Endothelial cell of umbilical vein (primary cell): Measurements from ENCODE around the gene EXOC3L1. TPM values are rescaled to one million over a fixed set of nuclear protein-coding genes. Genes with fewer than 3 reads are reported as not detected.

Experiments used
- BruUV-seq: library from RNA; stranded (reverse); fragments of 400-500 nt; replicated peaks from 2 replicates; lab custom pipeline; 2021; lab: Mats Ljungman, UMichigan
- CTCF ChIA-PET: fragments of 300-600, 350-600 bp; sonication (Branson Sonifier 250); formaldehyde crosslinking; loops from one replicate; lab custom pipeline; 2021; ENCODE audit warnings: antibody characterized with exemption, inconsistent platforms; lab: Charles Lee
- POLR2A ChIA-PET: fragments of 300-600, 350-600 bp; sonication (Branson Sonifier 250); formaldehyde crosslinking; loops from one replicate; lab custom pipeline; 2021; ENCODE audit warnings: antibody characterized with exemption, inconsistent platforms; lab: Charles Lee
- DNase-seq: peaks from one replicate; pipeline ENCODE4 v3.0.0-alpha.2; 2011; ENCODE audit warnings: low read depth, low spot score
- FAIRE-seq: peaks from 2 replicates; lab custom pipeline; 2011; peaks lifted over from hg19 to GRCh38; lab: Jason Lieb, UNC
- H2AFZ ChIP-seq: 2 replicates; pipeline ENCODE4 v1.6.0; 2012; ENCODE audit warnings: low read depth, low read length, control low read depth, inconsistent platforms
- H3K27ac ChIP-seq: 2 replicates; pipeline ENCODE4 v1.5.1; 2011; ENCODE audit warnings: low read depth, mild to moderate bottlenecking, control low read depth, low read length, moderate library complexity; ENCODE audit not compliant: insufficient read depth
- H3K27me3 ChIP-seq, 2 experiments: 2 replicates each; pipeline versions ENCODE4 v1.6.0 to v1.6.1; 2011; ENCODE audit warnings: low read length in 2 of 2, mixed read lengths in 1 of 2; ENCODE audit not compliant: control insufficient read depth in 2 of 2, insufficient read depth in 2 of 2
- H3K36me3 ChIP-seq, 2 experiments: 2 replicates in 1 of 2; 3 replicates in 1 of 2; pipeline ENCODE4 v1.5.1; 2011; ENCODE audit warnings: low read length in 2 of 2, mild to moderate bottlenecking in 1 of 2, moderate library complexity in 1 of 2; ENCODE audit not compliant: control insufficient read depth in 2 of 2, insufficient read depth in 2 of 2; ENCODE audit errors: extremely low read depth in 1 of 2
- H3K4me1 ChIP-seq: 3 replicates; pipeline ENCODE4 v1.5.1; 2011; ENCODE audit warnings: mild to moderate bottlenecking, low read length; ENCODE audit not compliant: control insufficient read depth, insufficient read depth; ENCODE audit errors: extremely low read depth
- H3K4me2 ChIP-seq: 2 replicates; pipeline ENCODE4 v1.6.1; 2011; ENCODE audit warnings: low read length, control low read depth, mixed read lengths; ENCODE audit not compliant: insufficient read depth
- H3K4me3 ChIP-seq, 3 experiments: fragments of 200-600 bp in 1 of 3; sonication (generic), shearing (Covaris generic) in 1 of 3; replicated peaks in 1 of 3; 2 replicates each; pipeline ENCODE4 v1.5.1; 2011 to 2016; ENCODE audit warnings: control low read depth in 3 of 3, low read length in 3 of 3, mild to moderate bottlenecking in 2 of 3, inconsistent platforms in 1 of 3, low read depth in 1 of 3, moderate library complexity in 1 of 3; ENCODE audit not compliant: insufficient read depth in 1 of 3
- H3K79me2 ChIP-seq: 2 replicates; pipeline ENCODE4 v1.6.0; 2012; ENCODE audit warnings: low read length, inconsistent platforms; ENCODE audit not compliant: control insufficient read depth, insufficient read depth
- H3K9ac ChIP-seq: replicated peaks from 2 replicates; pipeline ENCODE3; 2011; ENCODE audit warnings: low read length, control low read depth; ENCODE audit not compliant: insufficient read depth; ENCODE audit errors: extremely low read depth
- H3K9me1 ChIP-seq: replicated peaks from 3 replicates; pipeline ENCODE4 v1.6.0; 2011; ENCODE audit warnings: mild to moderate bottlenecking, low read length; ENCODE audit not compliant: control insufficient read depth, insufficient read depth; ENCODE audit errors: extremely low read depth
- H3K9me3 ChIP-seq: replicated peaks from 2 replicates; pipeline ENCODE4 v1.5.1; 2012; ENCODE audit warnings: low read length, inconsistent platforms; ENCODE audit not compliant: control insufficient read depth, insufficient read depth
- H4K20me1 ChIP-seq: replicated peaks from 2 replicates; pipeline ENCODE3; 2011; ENCODE audit warnings: mild to moderate bottlenecking, low read length; ENCODE audit not compliant: control insufficient read depth, insufficient read depth; ENCODE audit errors: extremely low read depth
- EZH2 ChIP-seq: IDR thresholded peaks from 2 replicates; pipeline ENCODE4 v1.6.1; 2012; ENCODE audit warnings: borderline replicate concordance, low read depth, mild to moderate bottlenecking, moderate library complexity, low read length, inconsistent platforms; ENCODE audit not compliant: severe bottlenecking
- FOS ChIP-seq: IDR thresholded peaks from 2 replicates; pipeline ENCODE4 v1.6.1; 2011; ENCODE audit warnings: mild to moderate bottlenecking, low read length, moderate library complexity, borderline replicate concordance; ENCODE audit not compliant: insufficient read depth
- GATA2 ChIP-seq: IDR thresholded peaks from 2 replicates; pipeline ENCODE4 v1.7.0; 2011; ENCODE audit warnings: low read depth, mild to moderate bottlenecking, moderate library complexity, mixed read lengths, low read length; ENCODE audit not compliant: insufficient read length, insufficient read depth
- JUN ChIP-seq: IDR thresholded peaks from 2 replicates; pipeline ENCODE4 v1.6.1; 2011; ENCODE audit warnings: borderline replicate concordance, low read depth; ENCODE audit not compliant: insufficient read length, insufficient read depth
- MYC ChIP-seq: IDR thresholded peaks from one replicate; pipeline ENCODE4 v1.6.1; 2011; ENCODE audit warnings: mild to moderate bottlenecking, low read depth, low read length
- POLR2A ChIP-seq: IDR thresholded peaks from 2 replicates; pipeline ENCODE4 v1.6.1; 2012; ENCODE audit warnings: low read depth, mild to moderate bottlenecking, control low read depth, low read length
- POLR2AphosphoS5 ChIP-seq: IDR thresholded peaks from 2 replicates; pipeline ENCODE4 v1.6.1; 2012; ENCODE audit warnings: low read depth, mild to moderate bottlenecking, control low read depth, low read length, moderate library complexity; ENCODE audit not compliant: insufficient read depth
- dilution Hi-C: fragments of 300-500 bp; cut with MboI; formaldehyde crosslinking; loops from one replicate; pipeline ENCODE4 v1.15.0; 2019; ENCODE audit warnings: low sequenced_read_pairs; ENCODE audit not compliant: extremely low pct_ligation_motif_present
- intact Hi-C: fragments of 100-400 bp; cut with micrococcal nuclease; formaldehyde crosslinking; loops from one replicate; pipeline ENCODE4 v1.10.0; 2022
- polyA plus RNA-seq, 4 experiments: library from polyadenylated mRNA; depleted of rRNA in 3 of 4; stranded (reverse) in 3 of 4; unstranded in 1 of 4; fragments of >200 nt; gene quantifications; 2 replicates each; pipeline versions ENCODE4 v1.2.1 to v1.2.3, GENCODE V29; 2011 to 2012; ENCODE audit warnings: missing spikeins in 1 of 4
- total RNA-seq: library from RNA; stranded (reverse); gene quantifications from 2 replicates; pipeline ENCODE4 v1.2.3, GENCODE V29; 2021
- TF ChIP-seq, protein P1 (sequence below), 2 donors: IDR thresholded peaks; 1 replicate in 1 of 2; 2 replicates in 1 of 2; pipeline ENCODE4 v1.5.1; 2011; ENCODE audit warnings: low read length in 2 of 2, mild to moderate bottlenecking in 2 of 2, moderate library complexity in 2 of 2, control low read depth in 1 of 2, inconsistent platforms in 1 of 2, low read depth in 1 of 2; ENCODE audit not compliant: insufficient read depth in 1 of 2; ENCODE audit errors: extremely low read depth in 1 of 2
- TF ChIP-seq, protein P2 (sequence below): IDR thresholded peaks from 2 replicates; pipeline ENCODE4 v1.6.1; 2011; ENCODE audit not compliant: insufficient read depth, insufficient read length

Gene EXOC3L1
- total and polyA plus RNA-seq, 2 donors (not counting 3 experiments of a cell fraction or from before 2014, with no cell fraction given), result 10.8 to 11.6 TPM

DNA sequence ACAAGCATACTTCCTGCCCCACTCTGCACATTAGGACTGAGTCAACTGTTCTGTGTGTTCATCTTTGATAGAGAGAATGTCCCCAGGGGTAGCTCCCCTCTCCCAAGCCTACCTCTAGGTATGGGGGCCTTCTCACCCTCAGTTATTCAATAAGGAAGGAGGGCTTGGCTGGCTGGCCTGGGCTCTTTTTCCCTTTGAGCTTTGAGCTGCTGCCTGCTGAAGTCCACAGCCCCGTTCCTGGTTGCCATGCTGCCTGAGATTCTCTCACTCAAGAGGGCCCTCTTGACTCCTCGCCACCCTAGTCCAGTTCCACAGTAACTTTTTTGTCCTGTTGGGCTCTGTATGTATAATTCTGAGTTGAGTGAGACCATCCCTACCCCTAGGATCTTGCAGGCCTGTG lies 44.2 kb downstream of the EXOC3L1 start:
- ChIA-PET CTCF (interaction anchor here (2.4 kb wide), 1 partner anchor 9 kb away, joined by 16 read pairs; no protein-coding TSS in a partner anchor), POLR2A (no interaction called here)
- Histone ChIP-seq H3K9me1 (no peaks in the 10 kb centered on the region), H3K27me3 (peaks cover 0 to 5% of the 10 kb centered on the region in 2 experiments), H4K20me1 (no peaks in the 10 kb centered on the region), H3K4me3 (no peak overlapping the region), H2AFZ (no peak overlapping the region), H3K9ac (no peak overlapping the region), H3K9me3 (no peaks in the 10 kb centered on the region), H3K79me2 (no peaks in the 10 kb centered on the region), H3K4me2 (no peak overlapping the region), H3K27ac (no peak overlapping the region), H3K36me3 (peaks cover 2 to 56% of the 10 kb centered on the region in 2 experiments), H3K4me1 (peaks cover 3% of the 10 kb centered on the region)
- TF ChIP-seq, protein P1, sequence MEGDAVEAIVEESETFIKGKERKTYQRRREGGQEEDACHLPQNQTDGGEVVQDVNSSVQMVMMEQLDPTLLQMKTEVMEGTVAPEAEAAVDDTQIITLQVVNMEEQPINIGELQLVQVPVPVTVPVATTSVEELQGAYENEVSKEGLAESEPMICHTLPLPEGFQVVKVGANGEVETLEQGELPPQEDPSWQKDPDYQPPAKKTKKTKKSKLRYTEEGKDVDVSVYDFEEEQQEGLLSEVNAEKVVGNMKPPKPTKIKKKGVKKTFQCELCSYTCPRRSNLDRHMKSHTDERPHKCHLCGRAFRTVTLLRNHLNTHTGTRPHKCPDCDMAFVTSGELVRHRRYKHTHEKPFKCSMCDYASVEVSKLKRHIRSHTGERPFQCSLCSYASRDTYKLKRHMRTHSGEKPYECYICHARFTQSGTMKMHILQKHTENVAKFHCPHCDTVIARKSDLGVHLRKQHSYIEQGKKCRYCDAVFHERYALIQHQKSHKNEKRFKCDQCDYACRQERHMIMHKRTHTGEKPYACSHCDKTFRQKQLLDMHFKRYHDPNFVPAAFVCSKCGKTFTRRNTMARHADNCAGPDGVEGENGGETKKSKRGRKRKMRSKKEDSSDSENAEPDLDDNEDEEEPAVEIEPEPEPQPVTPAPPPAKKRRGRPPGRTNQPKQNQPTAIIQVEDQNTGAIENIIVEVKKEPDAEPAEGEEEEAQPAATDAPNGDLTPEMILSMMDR (IDR thresholded peaks at IDR 0.05; ENCODE audit: extremely low read depth in 1 of 2, insufficient read depth in 1 of 2, low read depth in 1 of 2, low read length in 2 of 2), result no peak
- TF ChIP-seq JUN (no peak), POLR2A (no peak), EZH2 (no peak), POLR2AphosphoS5 (no peak), FOS (no peak), GATA2 (no peak), MYC (no peak)
- TF ChIP-seq, protein P2, sequence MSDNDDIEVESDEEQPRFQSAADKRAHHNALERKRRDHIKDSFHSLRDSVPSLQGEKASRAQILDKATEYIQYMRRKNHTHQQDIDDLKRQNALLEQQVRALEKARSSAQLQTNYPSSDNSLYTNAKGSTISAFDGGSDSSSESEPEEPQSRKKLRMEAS, result no peak
- BruUV-seq, result no TSS peak
- intact Hi-C loops (no loop called here), dilution Hi-C loops (no loop called here)
- FAIRE-seq (no peak), DNase-seq (no peak)
